ENCODE data around the gene CAPRIN2.

Gene CAPRIN2

GRCh38 chr12:30763053-30763452 lies 8.3 kb upstream of the CAPRIN2 start:
- DNase-seq, result no peak

GRCh38 chr12:30761730-30762129 lies 7.0 kb upstream of the CAPRIN2 start:
- DNase-seq, result no peak

- no peak for DNase-seq
Observed at GRCh38 chr12:30757316-30757715, 2.6 kb upstream of the CAPRIN2 start.

- no peak for DNase-seq
Observed at GRCh38 chr12:30756074-30756473, 1.3 kb upstream of the CAPRIN2 start.

- no peak for DNase-seq
Observed at GRCh38 chr12:30755395-30755762, 628 bp upstream of the CAPRIN2 start.

- DNase-seq, result peak in 12 of 56 donors; percentile 28 to 75 (median 50)
Observed at GRCh38 chr12:30754383-30754749, 385 bp downstream of the CAPRIN2 start.

- DNase-seq, result peak in 12 of 56 donors; percentile 10 to 50 (median 36)
Observed at GRCh38 chr12:30753751-30754382, 884 bp downstream of the CAPRIN2 start.

- DNase-seq, result no peak
Observed at GRCh38 chr12:30753233-30753632, 1.5 kb downstream of the CAPRIN2 start.

- DNase-seq, result no peak
Observed at GRCh38 chr12:30752255-30752654, 2.5 kb downstream of the CAPRIN2 start.

- no peak for DNase-seq
Observed at GRCh38 chr12:30748147-30748546, 6.6 kb downstream of the CAPRIN2 start.

- no peak for DNase-seq
Observed at GRCh38 chr12:30746190-30746589, 8.6 kb downstream of the CAPRIN2 start.

GRCh38 chr12:30744321-30744720 lies 10.4 kb downstream of the CAPRIN2 start:
- no peak for DNase-seq

- no peak for DNase-seq
Observed at GRCh38 chr12:30740274-30740673, 14.5 kb downstream of the CAPRIN2 start.

- DNase-seq, result no peak
Observed at GRCh38 chr12:30739020-30739419, 15.7 kb downstream of the CAPRIN2 start.

- no peak for DNase-seq
Observed at GRCh38 chr12:30732954-30733637, 21.7 kb downstream of the CAPRIN2 start.

- no peak for DNase-seq
Observed at GRCh38 chr12:30730011-30730410, 24.7 kb downstream of the CAPRIN2 start.

- DNase-seq, result no peak
Observed at GRCh38 chr12:30729547-30729946, 25.2 kb downstream of the CAPRIN2 start.

GRCh38 chr12:30726647-30727046 lies 28.1 kb downstream of the CAPRIN2 start:
- no peak for DNase-seq

- DNase-seq, result no peak
Observed at GRCh38 chr12:30725739-30726138, 29.0 kb downstream of the CAPRIN2 start.

- no peak for DNase-seq
Observed at GRCh38 chr12:30719060-30719459, 35.7 kb downstream of the CAPRIN2 start.

- DNase-seq, result peak in 1 of 56 donors; percentile 11
Observed at GRCh38 chr12:30707613-30708342, 47.0 kb downstream of the CAPRIN2 start.

GRCh38 chr12:30706476-30706875 lies 48.3 kb downstream of the CAPRIN2 start:
- DNase-seq, result no peak

GRCh38 chr12:30701056-30701455 lies 53.7 kb downstream of the CAPRIN2 start:
- no peak for DNase-seq

Data from nucleus accumbens (tissue), 56 donors.